ENCODE data around the gene MAP3K13. TPM values are rescaled to one million over a fixed set of nuclear protein-coding genes. Genes with fewer than 3 reads are reported as not detected.

MAP3K13 gene
- total RNA-seq, 1 experiment from 2014 or later, result 21.0 TPM

DNA sequence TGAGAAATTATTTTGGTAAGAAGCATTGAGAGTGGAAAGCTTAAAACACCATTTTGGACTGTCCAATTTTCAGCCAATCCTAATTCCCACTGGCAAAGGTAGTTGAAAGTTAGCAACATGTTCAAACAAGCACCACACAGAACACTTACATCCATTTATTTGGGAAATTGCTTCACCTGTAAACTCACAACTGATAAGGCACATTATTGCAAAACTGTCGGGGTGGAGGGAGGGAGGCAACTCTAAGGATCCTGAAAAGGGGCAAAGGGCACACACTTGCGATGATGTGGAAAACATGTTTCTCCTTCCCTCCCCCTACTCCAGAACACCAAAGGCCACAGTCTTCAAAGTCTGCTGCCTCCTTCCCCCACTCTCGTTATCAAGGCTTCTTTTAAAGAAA is 126.5 kb downstream of the MAP3K13 start:
- H3K4me1 ChIP-seq (ENCODE audit: control insufficient read depth in 1 of 2, insufficient read depth in 2 of 2, low read length in 2 of 2), result no peaks in the 10 kb centered on the region
- no peak overlapping the region for H3K4me3 ChIP-seq (replicated peaks in 1 of 2; ENCODE audit: low read depth in 1 of 2, low read length in 2 of 2)
- H3K9me2 ChIP-seq (ENCODE audit: insufficient read depth), result no peaks in the 10 kb centered on the region
- DNase-seq (ENCODE audit: low read depth, low spot score), result no peak
- no peaks in the 10 kb centered on the region for H3K9me3 ChIP-seq (ENCODE audit: control insufficient read depth in 1 of 2, insufficient read depth in 1 of 2, low read depth in 1 of 2, low read length in 2 of 2)
- RAD21 ChIA-PET (ENCODE audit: low non-redundant PET in 1 of 2, low total read pairs in 2 of 2, uncharacterized antibody in 2 of 2, unreplicated experiment in 2 of 2), result no interaction called here
- POLR2A ChIA-PET, result no interaction called here
- CTCF ChIA-PET, result no interaction called here
- no peaks in the 10 kb centered on the region for H4K20me1 ChIP-seq (ENCODE audit: insufficient read depth)
- no peak overlapping the region for H3K27ac ChIP-seq (ENCODE audit: low read depth, low read length)
- H3K79me2 ChIP-seq (ENCODE audit: insufficient read depth, low read length), result peaks cover 3% of the 10 kb centered on the region; the same call in 1 of the 2 replicates
- ATAC-seq, result no peak
- H3K9ac ChIP-seq (ENCODE audit: low read length), result no peak overlapping the region
- H3K27me3 ChIP-seq (ENCODE audit: insufficient read depth, low read length), result no peaks in the 10 kb centered on the region
- no peak overlapping the region for H3K4me2 ChIP-seq (ENCODE audit: low read length)
- no TSS peak for BruUV-seq (replicated peaks)
- TF ChIP-seq TCF7L2 (IDR thresholded peaks at IDR 0.05; ENCODE audit: borderline replicate concordance, extremely low read depth, insufficient read depth, insufficient read length) (no peak), FOSL1 (IDR thresholded peaks at IDR 0.05; ENCODE audit: low read depth) (no peak), CBX3 (IDR thresholded peaks at IDR 0.05; ENCODE audit: low read depth) (no peak), EZH2 (IDR thresholded peaks at IDR 0.05) (no peak), ELF1 (IDR thresholded peaks at IDR 0.05; ENCODE audit: borderline replicate concordance, low read depth) (no peak), SRF (IDR thresholded peaks at IDR 0.05; ENCODE audit: low read depth) (no peak), POLR2A (IDR thresholded peaks at IDR 0.05; ENCODE audit: borderline replicate concordance, extremely low read depth, insufficient read depth, insufficient read length) (no peak), EGR1 (IDR thresholded peaks at IDR 0.05; ENCODE audit: low read depth) (no peak), CEBPB (IDR thresholded peaks at IDR 0.05; ENCODE audit: low read depth) (no peak), REST (IDR thresholded peaks at IDR 0.05; ENCODE audit: low read depth) (no peak), EZH2phosphoT487 (IDR thresholded peaks at IDR 0.05; ENCODE audit: borderline replicate concordance) (no peak), POLR2AphosphoS5 (IDR thresholded peaks at IDR 0.05; ENCODE audit: low read depth, low read length) (no peak), ZFX (IDR thresholded peaks at IDR 0.05) (no peak), ZBTB33 (IDR thresholded peaks at IDR 0.05; ENCODE audit: extremely low read depth, insufficient replicate concordance, low read length) (no peak), ZNF274 (IDR thresholded peaks at IDR 0.05; ENCODE audit: low read depth, low read length) (no peak), SP1 (IDR thresholded peaks at IDR 0.05; ENCODE audit: low read depth) (no peak), SIN3A (IDR thresholded peaks at IDR 0.05; ENCODE audit: low read depth) (no peak)
- TF ChIP-seq, protein P1, sequence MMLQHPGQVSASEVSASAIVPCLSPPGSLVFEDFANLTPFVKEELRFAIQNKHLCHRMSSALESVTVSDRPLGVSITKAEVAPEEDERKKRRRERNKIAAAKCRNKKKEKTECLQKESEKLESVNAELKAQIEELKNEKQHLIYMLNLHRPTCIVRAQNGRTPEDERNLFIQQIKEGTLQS (IDR thresholded peaks at IDR 0.05), result no peak
- H3K36me3 ChIP-seq (ENCODE audit: control insufficient read depth in 1 of 2, insufficient read depth in 2 of 2, low read length in 2 of 2), result peaks cover 22 to 26% of the 10 kb centered on the region in 2 experiments; a peak in 3 of 4 replicates
- no peak overlapping the region for H2AFZ ChIP-seq (ENCODE audit: low read depth, low read length, poor library complexity, severe bottlenecking)
- intact Hi-C loops (cut with micrococcal nuclease), result no loop called here

Data from HCT116 (cell line).